Suprapubic skin (tissue), 4 donors: Measurements from ENCODE around the gene CAMTA1. TPM values are rescaled to one million over a fixed set of nuclear protein-coding genes. Genes with fewer than 3 reads are reported as not detected.

ENCODE experiments used
- DNase-seq, 2 donors: peaks; one replicate each; pipeline ENCODE4 v3.0.0-alpha.2; 2019; ENCODE audit warnings: low spot score in 2 of 2
- H3K27ac ChIP-seq: fragments of 200-600 bp; sonication (generic); one replicate; pipeline ENCODE4 v1.5.1; 2019
- H3K27me3 ChIP-seq: fragments of 200-600 bp; sonication (generic); one replicate; pipeline ENCODE4 v1.5.1; 2019
- H3K36me3 ChIP-seq: fragments of 200-600 bp; sonication (generic); one replicate; pipeline ENCODE4 v1.5.1; 2019
- H3K4me1 ChIP-seq: fragments of 200-600 bp; sonication (generic); one replicate; pipeline ENCODE4 v1.5.1; 2019
- H3K4me3 ChIP-seq: fragments of 200-600 bp; sonication (generic); one replicate; pipeline ENCODE4 v1.5.1; 2019; ENCODE audit warnings: mild to moderate bottlenecking
- H3K9me3 ChIP-seq: fragments of 200-600 bp; sonication (generic); one replicate; pipeline ENCODE4 v1.5.1; 2019
- EP300 ChIP-seq: sonication (generic); formaldehyde crosslinking; IDR thresholded peaks from one replicate; pipeline ENCODE4 v1.6.1; 2017; ENCODE audit warnings: antibody characterized with exemption
- POLR2A ChIP-seq, 2 donors: fragments of 450-650 bp; IDR thresholded peaks; one replicate each; pipeline ENCODE4 v1.6.1; 2017; ENCODE audit warnings: antibody characterized with exemption in 2 of 2, mild to moderate bottlenecking in 2 of 2, moderate library complexity in 2 of 2
- POLR2AphosphoS5 ChIP-seq, 3 donors: sonication (generic); formaldehyde crosslinking; IDR thresholded peaks; one replicate each; pipeline ENCODE4 v1.6.1; 2017; ENCODE audit warnings: antibody characterized with exemption in 3 of 3
- WGBS: methylation state at CpG from one replicate; pipeline ENCODE4 v1.1.5; 2018; 5-methylcytosine and 5-hydroxymethylcytosine counted together
- total RNA-seq, 4 donors: library from RNA; depleted of rRNA; stranded (reverse); fragments of >200 nt; gene quantifications; one replicate each; pipeline ENCODE4 v1.1.0, GENCODE V29; 2016
- TF ChIP-seq, protein P1 (sequence below), 2 donors: fragments of 200-600 bp in 1 of 2; fragments of 450-650 bp in 1 of 2; sonication (generic) in 1 of 2; IDR thresholded peaks; one replicate each; pipeline ENCODE4 v1.5.1; 2016 to 2019; ENCODE audit warnings: antibody characterized with exemption in 2 of 2, mild to moderate bottlenecking in 1 of 2, moderate library complexity in 1 of 2

The CAMTA1 gene
- total RNA-seq, 4 donors from 2014 or later = 40.4 to 54.1 (median 46.6) TPM

DNA sequence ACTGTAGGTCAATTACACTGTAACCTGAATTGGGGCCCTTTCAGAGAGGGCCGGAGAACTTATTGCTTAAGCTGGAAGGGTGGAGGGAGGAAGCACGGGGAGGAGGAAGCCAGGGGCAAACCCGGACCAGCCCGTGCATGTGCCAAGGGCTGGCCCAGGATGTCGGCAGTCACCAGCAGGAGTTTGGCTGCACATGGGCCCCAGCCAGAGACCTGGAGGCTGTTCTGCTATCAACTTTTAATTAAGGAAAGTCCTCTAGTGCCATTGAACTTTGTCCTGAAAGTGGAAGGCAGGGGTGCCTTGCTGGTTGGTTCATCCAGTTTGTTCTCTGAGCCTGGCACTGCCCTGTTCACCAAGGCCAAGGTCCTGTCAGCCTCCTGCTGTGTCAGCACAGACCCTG is 785.1 kb downstream of the CAMTA1 start:
- Histone ChIP-seq H3K4me1 (peaks cover 13% of the 10 kb centered on the region), H3K27ac (no peak overlapping the region), H3K36me3 (no peaks in the 10 kb centered on the region), H3K4me3 (no peak overlapping the region), H3K27me3 (no peaks in the 10 kb centered on the region), H3K9me3 (no peaks in the 10 kb centered on the region)
- TF ChIP-seq EP300 (no peak), POLR2A (IDR thresholded peaks at IDR 0.05) (no peak), POLR2AphosphoS5 (IDR thresholded peaks at IDR 0.05) (no peak)
- TF ChIP-seq, protein P1, sequence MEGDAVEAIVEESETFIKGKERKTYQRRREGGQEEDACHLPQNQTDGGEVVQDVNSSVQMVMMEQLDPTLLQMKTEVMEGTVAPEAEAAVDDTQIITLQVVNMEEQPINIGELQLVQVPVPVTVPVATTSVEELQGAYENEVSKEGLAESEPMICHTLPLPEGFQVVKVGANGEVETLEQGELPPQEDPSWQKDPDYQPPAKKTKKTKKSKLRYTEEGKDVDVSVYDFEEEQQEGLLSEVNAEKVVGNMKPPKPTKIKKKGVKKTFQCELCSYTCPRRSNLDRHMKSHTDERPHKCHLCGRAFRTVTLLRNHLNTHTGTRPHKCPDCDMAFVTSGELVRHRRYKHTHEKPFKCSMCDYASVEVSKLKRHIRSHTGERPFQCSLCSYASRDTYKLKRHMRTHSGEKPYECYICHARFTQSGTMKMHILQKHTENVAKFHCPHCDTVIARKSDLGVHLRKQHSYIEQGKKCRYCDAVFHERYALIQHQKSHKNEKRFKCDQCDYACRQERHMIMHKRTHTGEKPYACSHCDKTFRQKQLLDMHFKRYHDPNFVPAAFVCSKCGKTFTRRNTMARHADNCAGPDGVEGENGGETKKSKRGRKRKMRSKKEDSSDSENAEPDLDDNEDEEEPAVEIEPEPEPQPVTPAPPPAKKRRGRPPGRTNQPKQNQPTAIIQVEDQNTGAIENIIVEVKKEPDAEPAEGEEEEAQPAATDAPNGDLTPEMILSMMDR (IDR thresholded peaks at IDR 0.05) = no peak
- DNase-seq = no peak
- 60% methylated on average over 5 of the region's 5 CpGs for WGBS

DNA sequence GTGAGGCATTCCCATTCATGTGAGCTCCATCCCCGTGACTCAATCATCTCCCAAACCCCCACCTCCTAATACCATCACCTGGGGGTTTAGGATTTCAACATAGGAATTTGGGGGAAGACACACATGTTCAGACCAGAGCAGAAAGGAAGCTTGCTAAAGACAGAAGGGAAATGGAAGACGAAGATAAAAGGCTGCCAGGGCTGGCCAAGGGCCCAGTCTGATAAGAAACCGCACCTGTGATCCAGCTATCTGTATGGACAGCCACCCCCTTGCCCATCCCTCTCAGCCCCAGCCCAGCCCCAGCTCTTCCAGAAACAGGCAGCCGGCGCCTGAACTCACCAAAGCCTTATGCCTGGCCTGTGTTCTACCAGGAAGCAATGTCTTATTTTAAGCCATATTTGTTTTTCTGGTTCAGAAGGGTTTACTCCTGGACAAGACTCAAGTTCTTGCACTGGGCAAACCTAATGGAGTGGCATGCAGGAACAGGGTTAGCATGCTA is 787.4 kb downstream of the CAMTA1 start:
- TF ChIP-seq, protein P1 (IDR thresholded peaks at IDR 0.05) = no peak
- TF ChIP-seq POLR2AphosphoS5 (IDR thresholded peaks at IDR 0.05) = no peak
- TF ChIP-seq POLR2A (IDR thresholded peaks at IDR 0.05) = no peak
- TF ChIP-seq EP300 = no peak
- no peak overlapping the region for H3K27ac ChIP-seq
- no peak overlapping the region for H3K4me3 ChIP-seq
- no peaks in the 10 kb centered on the region for H3K27me3 ChIP-seq
- no peak for DNase-seq
- H3K4me1 ChIP-seq = peaks cover 13% of the 10 kb centered on the region
- 28% methylated on average over 5 of the region's 5 CpGs for WGBS
- no peaks in the 10 kb centered on the region for H3K9me3 ChIP-seq
- no peaks in the 10 kb centered on the region for H3K36me3 ChIP-seq

DNA sequence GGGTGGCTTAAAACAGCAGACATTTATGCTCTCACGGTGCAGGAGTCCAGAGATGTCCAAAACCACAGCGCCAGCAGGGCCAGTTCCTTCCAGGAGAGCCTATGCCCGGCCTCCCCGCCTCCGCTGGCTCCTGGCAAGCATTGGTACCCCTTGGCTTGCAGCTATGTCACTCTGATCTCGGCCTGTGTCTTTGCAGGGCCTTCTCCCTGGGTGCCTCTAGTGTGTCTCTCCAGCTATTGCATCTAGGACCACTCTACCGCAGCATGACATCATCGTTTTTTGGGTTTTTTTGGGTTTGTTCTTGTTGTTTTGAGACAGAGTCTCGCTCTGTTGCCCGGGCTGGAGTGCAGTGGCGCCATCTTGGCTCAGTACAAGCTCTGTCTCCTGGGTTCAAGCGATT is 788.2 kb downstream of the CAMTA1 start:
- no peaks in the 10 kb centered on the region for H3K9me3 ChIP-seq
- no peaks in the 10 kb centered on the region for H3K36me3 ChIP-seq
- H3K27ac ChIP-seq = no peak overlapping the region
- H3K4me3 ChIP-seq = no peak overlapping the region
- no peak for DNase-seq
- 91% methylated on average over 12 of the region's 12 CpGs for WGBS
- H3K27me3 ChIP-seq = no peaks in the 10 kb centered on the region
- TF ChIP-seq POLR2AphosphoS5 (IDR thresholded peaks at IDR 0.05) (no peak), EP300 (no peak), POLR2A (IDR thresholded peaks at IDR 0.05) (no peak)
- TF ChIP-seq, protein P1 (IDR thresholded peaks at IDR 0.05) = no peak
- peaks cover 13% of the 10 kb centered on the region for H3K4me1 ChIP-seq

DNA sequence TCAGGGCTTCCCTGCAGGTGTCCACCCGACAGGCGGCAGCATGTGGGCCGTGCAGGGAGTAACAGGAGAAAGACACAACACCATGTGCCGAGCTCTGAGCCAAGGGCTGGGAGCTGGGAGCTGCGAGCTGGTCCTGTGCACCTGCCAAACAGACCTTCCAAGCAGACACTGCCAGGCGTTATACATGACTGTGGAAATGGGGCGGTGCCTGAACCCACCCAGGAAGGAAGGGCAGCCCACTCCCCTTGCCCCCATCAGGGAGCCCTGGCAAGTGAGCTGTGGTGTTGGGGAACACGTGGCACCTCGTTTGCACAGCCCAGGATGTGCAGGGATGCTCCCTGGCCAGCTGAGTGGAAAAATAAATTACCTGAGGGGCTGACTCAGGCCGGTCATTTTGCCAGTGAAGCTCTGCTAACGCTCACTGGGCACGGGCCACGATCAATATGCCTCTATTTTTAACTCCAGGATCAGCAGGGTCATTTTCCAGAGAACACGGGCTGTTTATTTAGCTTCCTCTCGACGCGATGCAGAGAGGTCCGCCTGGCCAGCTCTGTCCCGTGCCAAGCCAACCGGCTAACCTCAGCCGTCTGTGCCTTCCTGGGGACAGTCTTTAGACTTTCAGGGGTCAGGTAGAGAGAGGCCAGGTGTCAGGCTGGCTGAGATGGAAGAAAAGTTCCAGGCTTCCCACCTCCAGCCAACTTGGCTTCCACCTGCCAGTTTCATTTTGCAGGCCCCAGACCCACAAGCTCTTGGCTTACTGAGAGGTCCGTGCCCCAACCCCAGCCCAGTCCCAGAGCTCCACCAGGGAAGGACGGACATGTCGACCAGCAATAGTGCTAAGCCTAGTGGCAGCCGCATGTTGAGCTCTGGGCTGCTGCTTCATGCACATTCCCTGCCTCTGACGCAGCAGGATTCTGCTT is 789.1 kb downstream of the CAMTA1 start:
- H3K4me3 ChIP-seq = no peak overlapping the region
- no peaks in the 10 kb centered on the region for H3K9me3 ChIP-seq
- TF ChIP-seq, protein P1 (IDR thresholded peaks at IDR 0.05) = no peak
- TF ChIP-seq EP300 (no peak), POLR2A (IDR thresholded peaks at IDR 0.05) (no peak), POLR2AphosphoS5 (IDR thresholded peaks at IDR 0.05) (no peak)
- H3K36me3 ChIP-seq = no peaks in the 10 kb centered on the region
- peaks cover 13% of the 10 kb centered on the region for H3K4me1 ChIP-seq
- H3K27me3 ChIP-seq = no peaks in the 10 kb centered on the region
- H3K27ac ChIP-seq = no peak overlapping the region
- DNase-seq = no peak
- WGBS = 70% methylated on average over 16 of the region's 26 CpGs

DNA sequence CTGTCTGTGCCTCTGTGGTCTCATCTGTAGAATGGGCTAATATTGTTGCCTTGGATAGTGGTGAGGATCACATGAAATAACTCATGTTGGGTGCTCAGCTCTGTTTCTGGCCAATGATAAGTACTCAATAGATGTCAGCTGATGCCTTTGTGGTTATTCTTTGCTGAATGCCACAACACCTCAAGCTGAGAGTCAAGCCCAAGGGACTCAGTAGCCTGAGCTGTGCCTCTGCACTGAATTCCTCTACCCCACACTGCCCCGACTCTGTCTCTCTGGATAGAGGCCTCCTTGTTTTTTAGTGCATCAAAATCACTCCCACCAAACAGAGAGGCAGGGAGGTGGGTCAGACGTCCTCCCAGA is 789.8 kb downstream of the CAMTA1 start:
- no peak for DNase-seq
- Histone ChIP-seq H3K4me3 (no peak overlapping the region), H3K9me3 (no peaks in the 10 kb centered on the region), H3K27ac (no peak overlapping the region), H3K36me3 (no peaks in the 10 kb centered on the region), H3K27me3 (no peaks in the 10 kb centered on the region), H3K4me1 (peaks cover 13% of the 10 kb centered on the region)
- 67% methylated on average over 2 of the region's 2 CpGs for whole genome bisulfite sequencing
- TF ChIP-seq, protein P1 (IDR thresholded peaks at IDR 0.05) = no peak
- TF ChIP-seq POLR2AphosphoS5 (IDR thresholded peaks at IDR 0.05) (no peak), POLR2A (IDR thresholded peaks at IDR 0.05) (no peak), EP300 (no peak)
